Stimulated activated CD8-positive, alpha-beta memory T cell treated with anti-CD3 and anti-CD28 coated beads, Interleukin-4, amount 100 ng/mL, for 24 hours (primary cell): ENCODE measurements around the gene CLASP1.
"Not testable (repeated sequence)": the region's sequence is repeated elsewhere in the genome, so short reads cannot be mapped to it uniquely, and the experiment has no call there.

Source experiments
- DNase-seq: peaks from one replicate; pipeline ENCODE4 v3.0.0-alpha.2; 2020; ENCODE audit warnings: low read depth

CLASP1 gene

DNA sequence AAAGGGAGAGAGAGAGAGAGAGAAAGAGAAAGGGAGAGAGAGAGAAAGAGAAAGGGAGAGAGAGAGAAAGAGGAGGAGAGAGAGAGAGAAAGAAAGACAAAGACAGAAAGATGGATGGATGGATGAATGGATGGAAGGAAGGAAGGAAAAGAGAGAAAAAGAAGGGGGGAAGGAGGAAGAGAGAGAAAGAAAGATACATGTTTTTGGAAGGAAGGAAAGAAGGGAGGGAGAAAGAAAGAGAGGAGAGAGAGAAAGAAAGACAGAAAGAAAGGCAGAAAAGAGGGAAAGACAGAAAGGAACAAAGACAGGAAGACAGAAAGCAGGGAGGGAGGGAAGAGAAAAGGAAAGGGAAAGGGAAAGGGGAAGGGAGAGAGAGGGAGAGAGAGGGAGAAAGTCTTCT, 67.0 kb downstream of the CLASP1 start:
- no peak for DNase-seq

DNA sequence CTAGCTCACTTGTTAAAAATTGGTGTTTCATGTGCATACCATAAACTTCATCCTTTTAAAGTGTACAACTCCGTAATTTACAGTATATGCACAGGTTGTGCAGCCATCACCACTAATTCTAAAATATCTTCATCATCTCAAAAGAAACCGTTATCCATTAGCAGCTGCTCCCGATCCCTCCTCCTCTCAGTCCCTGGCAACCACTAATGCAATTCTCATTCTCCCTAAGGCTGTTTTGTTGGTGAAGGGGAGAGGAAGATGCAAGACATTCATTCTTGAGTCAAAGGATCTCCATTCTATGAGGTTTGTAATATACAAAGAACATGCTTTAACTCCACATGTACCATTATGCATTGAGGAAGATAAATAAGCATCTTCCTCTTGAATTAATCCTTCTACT, 70.0 kb downstream of the CLASP1 start:
- no peak for DNase-seq

DNA sequence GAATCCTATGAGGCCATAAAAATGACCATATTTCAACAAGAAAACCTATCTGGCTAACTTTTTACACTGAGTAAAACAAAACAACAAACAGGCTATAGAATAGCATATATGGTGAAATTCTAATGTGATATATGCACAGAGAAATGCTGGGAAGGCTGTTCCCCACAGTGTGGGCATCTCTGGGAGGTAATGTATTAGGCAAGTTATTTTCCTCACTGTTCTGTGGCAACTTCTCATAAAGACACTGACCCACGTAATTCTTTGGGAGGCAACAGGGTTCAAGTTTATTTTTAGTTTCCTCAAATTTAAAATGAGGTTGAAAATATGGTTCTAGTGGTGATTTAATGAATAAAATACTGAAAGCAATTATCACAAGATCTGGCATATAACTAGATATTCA, 71.9 kb downstream of the CLASP1 start:
- no peak for DNase-seq

DNA sequence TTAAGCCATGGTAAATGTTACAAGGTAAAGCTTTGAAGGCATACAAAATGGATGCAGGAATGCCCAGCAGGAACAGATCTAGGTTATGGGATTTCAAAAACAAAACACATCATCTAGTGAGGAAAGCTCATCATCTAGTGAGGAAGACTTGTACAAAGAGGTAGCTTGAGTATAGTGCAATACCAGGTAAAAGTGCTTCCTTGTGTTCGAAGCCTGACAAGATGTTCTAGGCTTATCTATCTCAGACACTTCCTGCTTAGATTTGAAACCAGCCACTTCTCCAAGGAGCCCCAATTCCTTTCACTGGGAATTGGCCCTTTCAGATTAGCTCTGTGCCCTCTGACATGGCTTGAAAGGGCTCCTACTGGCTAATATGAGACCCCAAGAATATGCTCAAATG, 73.0 kb downstream of the CLASP1 start:
- DNase-seq, result no peak

DNA sequence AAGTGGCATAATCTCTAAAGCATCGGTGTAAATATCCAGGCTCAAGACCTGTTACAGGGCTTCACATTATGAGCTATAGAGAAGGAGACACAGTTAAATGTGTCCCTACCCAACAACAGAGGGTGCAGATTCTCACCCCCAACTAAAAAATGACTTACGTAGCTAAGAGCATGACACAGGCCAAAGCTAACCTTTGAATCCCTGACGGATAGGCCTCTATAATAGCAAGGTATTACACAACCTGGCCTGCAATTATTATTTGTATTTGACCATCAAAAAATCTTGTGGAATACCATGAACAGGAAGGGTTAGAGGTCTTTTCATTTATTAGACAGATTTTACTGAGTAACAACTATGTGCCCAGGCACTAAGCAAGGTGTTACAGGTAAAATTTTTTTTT, 73.5 kb downstream of the CLASP1 start:
- DNase-seq, result no peak

DNA sequence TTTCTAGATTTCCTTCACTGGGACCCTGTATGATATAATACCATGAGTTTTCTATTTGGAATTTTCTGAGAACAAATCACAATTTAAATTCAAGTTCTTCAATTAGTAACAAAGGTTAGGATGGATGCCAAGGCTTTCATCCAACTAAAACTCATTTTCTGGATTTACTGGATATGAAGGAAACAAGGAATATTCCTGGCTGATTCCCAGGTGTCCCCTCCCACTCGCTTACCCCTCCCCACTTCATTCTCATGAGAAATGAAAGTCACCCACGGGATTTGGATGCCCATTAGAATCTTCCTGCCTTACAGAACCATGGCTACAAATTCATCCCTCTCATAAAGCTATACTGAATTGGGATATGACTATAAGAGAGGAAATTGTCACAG, 78.6 kb downstream of the CLASP1 start:
- no peak for DNase-seq

DNA sequence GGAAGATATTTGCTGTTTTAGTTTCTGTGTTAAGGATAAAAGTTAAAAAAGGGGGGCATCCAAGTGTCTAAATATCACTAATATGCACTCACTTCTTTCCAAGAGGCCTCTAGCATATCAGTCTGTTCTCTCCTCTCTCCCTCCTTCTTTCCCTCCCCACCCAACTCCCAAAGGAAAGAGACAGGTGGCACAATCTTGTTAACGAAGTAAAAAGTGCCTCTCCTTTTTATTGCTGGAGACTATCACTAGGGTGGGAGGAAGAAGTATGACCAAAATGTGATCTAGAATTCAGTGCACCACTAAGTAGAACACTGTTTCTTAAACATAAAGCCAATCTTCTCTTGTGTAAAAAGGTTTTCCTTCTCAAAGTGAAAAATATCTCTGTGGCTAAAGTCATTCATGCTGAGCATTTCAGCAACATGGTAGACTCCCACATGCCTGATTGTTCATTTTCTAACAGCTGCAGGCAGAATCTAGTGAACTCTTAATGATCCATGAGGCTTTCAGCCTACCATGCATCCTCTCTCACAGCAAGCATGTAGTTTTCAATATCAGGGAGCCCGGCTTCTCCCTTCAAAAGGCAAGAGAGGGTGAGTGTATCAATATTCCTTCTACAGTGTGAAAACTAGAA, 79.1 kb downstream of the CLASP1 start:
- no peak for DNase-seq

DNA sequence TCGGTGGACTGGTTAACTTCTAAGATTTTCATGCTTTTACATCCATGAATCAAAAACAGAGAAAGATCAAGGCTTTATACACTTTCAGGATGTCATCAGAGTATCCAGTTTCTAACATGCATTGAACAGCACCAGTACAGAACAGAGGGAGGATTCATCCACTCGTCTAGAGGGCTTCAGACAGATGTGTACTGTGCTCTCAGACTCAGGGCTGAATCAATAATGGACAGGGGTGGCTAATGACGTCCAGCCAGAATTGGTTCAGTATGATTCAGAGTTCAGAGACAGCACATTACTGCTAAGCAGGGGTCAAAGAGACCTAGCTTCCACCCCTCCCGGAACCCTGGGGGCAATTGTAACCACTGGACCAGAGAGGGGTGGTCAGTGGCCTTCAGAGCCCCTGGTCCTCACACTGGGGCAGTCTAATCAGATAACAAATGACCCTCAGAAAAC, 81.3 kb downstream of the CLASP1 start:
- no peak for DNase-seq

DNA sequence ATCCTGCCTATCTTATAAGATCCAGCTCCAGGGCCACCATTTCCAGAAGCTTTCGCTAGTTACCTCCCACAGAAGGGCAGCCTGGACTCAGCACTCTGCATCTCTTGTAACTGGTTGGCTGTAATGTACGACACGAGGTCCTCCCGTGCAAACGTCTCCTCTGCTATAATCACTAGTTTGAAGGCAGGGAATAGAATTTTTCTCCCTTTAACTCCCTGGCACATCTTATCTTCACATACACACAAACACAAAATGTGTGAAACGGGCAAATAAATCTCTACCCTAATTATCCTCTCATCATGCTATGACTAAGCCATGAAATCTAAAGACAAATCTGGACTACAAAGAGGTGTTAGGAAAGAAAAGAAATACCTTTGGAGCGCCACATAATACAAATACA, 81.8 kb downstream of the CLASP1 start:
- no peak for DNase-seq

DNA sequence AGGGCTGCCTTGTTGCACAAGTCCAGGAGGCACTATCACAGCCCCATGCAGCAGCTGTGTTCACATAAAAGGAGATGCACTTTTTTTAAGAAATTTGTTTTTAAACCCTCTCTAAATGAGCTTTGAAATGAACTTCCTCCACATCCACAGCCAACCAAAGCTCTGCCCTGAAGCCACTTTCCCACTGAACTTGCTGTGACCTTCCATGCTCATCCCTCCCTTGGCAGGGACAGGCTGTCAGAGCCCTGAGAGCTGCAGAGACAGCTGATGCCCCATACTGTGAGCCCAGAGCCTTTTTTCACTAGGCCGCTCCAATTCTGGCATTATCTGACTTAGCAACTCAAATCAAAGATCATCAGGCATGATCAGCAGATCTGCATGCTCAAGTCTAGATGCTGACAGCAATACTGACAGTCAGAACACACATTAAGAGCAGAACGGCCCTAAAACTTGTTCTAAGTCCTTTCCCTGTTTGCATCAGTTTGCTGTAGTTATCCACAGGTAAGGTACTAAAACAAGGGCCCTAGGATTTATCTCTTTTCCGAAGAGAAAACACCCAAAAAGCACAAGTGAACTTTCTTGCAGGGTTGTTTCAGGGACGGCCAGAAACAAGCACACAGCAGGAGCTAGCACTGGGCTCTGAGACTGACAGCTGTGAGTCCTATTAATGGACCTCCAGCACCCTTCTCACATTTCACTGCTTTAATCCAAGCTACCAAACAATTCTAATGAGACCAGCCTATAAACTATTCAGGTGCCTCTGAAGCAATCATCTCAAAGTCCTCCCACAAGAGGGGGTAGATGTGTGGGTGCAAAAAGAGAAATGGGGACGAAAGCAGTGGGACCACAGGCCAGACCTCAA, 83.6 kb downstream of the CLASP1 start:
- DNase-seq, result no peak

DNA sequence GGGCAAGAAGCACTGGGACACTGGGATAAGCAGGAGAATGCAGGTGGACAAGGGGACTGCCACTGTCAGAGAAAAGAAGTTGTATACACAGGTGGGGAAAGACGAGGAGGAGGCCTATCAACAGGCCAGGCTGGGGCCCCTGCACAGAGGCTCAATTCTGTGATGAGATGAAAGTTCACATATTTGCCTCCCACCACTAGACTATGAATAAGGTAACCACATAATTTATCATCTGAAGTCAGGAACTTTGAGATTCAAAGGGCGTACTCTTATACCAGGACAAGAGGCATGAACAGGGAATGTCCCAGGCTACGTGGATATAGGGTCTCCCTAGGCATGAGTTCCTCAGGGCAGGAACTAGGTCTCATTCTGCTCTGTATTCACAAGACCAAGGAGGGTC, 84.4 kb downstream of the CLASP1 start:
- DNase-seq, result no peak

DNA sequence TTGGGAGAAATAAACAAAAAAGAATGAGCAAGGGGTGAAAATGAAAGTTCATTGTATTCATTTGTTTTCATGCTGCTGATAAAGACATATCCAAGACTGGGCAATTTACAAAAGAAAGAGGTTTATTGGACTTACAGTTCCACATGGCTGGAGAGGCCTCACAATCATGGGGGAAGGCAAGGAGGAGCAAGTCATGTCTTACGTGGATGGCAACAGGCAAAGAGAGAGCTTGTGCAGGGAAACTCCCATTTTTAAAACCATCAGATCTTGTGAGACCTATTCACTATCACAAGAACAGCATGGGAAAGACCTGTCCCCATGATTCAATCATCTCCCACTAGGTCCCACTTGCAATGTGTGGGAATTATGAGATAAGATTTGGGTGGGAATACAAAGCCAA, 85.5 kb downstream of the CLASP1 start:
- DNase-seq, result not testable (repeated sequence)

DNA sequence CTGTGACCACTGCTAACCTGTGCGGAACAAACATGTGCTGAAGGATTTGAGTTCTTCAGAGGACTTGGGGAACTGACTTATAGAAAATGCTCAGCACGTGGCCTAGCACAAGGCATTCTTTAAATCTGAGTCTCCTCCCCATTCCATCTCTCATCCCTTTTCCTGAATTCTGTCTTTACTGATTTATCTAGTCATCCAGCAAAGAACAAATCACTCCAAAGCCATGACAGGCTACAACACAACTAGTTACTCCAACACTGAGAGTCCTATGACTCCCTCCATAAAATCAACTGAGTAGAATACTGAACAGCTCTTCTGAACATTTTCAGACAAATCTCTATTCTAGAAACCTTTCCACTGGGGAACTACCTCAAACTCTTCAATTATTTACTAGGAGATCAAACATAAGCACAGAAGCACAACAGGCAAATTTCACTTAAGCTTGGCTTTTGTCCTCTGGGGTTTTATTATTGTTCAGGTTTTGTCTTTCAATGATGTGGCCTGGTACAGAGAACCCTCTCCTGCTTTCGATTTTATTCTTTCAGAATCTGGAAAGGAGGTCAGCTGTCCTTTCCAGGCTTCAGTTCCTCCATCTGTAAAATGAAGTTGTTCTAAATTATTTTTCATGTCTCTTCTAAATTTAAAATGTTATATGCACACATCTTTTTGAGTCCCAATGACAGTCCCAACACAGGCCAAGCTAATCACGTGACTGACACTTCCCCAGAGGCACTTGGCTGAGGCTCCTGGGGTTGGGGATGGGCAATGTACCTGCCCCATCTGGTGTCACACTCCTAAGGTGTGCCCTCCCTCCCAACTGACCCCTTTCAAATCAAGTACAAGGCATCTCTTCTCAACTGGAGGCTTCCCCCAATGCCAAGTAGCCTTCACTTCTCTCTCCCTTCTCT, 86.7 kb downstream of the CLASP1 start:
- DNase-seq, result no peak

DNA sequence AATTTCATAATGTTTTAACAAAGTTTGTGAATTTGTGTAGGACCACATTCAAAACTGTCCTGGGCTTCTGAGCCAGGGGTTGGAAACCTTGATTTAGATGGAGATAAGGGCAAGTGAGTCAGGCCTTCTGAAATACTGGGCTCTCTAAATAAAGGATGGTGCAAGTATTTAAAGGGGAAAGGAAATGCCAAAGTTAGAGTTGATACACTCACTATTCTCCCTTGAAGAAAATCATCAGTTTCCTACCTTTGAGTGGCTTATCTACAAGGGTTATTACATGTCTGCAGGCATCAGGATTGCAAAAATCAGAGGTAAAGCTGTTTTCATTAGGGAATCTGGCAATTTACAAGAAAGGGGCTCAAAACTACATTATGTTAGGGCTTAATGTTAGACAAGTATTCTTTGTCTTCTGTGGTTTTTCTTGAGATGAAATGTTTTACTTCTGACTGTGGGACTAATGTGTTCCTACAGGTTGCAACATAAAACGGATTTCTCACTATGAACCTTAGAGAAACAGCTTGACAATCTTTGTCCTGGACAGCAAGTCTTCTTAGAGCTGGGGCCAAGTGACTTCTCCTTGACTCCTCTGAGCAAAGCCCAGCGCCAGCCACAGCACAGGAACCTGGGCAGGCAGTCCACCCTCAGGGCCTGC, 87.5 kb downstream of the CLASP1 start:
- DNase-seq, result no peak

DNA sequence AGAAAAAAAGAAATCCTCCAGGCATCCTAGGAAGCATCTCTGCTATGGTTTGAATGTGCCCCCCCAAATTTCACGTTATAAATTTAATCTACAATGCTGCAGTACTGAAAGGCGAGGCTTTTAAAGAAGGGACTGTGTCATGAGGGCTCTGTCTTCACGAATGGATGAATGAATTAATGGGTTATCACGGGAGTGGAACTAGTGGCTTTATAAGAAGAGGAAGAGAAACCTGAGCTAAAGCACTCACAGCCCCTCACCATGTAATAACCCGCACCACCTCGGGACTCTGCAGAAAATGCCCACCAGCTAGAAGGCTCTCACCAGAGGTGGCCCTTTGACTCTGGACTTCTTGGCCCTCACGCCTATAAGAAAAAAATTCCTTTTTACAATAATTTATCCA, 90.9 kb downstream of the CLASP1 start:
- DNase-seq, result no peak

DNA sequence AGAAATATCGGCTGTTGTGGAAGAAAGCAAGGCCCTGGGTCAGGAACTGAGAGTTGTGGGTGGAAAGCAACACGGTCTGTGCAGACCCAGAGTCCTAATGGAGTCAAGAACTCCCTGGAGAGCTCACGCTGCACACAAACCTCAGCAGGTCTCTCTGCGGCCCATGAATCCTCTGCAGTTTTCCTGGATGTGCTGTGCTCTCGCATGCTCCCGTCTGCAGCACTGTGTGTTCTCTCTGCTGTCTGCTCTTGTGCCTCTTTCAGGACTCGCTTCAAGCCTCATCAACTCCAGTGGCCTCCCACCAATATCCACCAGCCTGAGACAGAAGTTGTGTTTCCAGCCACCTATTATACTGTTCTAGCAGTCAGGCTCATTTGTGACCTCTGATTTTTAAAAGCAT, 94.3 kb downstream of the CLASP1 start:
- DNase-seq, result no peak

DNA sequence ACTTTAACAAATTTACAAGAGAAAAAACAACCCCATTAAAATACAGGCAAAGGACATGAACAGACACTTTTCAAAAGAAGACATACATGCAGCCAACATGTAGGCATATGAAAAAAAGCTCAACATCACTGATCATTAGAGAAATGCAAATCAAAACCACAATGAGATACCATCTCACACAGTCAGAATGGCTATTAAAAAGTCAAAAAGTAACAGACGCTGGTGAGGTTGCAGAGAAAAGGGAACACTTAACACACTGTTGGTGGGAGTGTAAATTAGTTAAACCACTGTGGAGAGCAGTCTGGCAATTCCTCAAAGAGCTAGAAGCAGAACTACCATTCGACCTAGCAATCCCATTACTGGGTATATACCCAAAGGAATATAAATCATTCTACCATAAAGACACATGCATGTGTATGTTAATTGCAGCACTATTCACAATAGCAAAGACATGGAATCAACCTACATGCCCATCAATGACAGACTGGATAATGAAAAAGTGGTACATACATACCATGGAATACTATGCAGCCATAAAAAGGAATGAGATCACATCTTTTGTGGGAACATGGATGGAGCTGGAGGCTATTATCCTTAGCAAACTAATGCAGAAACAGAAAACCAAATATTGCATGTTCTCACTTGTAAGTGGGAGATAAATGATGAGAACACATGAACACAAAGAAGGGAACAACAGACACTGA, 96.6 kb downstream of the CLASP1 start:
- DNase-seq, result not testable (repeated sequence)

DNA sequence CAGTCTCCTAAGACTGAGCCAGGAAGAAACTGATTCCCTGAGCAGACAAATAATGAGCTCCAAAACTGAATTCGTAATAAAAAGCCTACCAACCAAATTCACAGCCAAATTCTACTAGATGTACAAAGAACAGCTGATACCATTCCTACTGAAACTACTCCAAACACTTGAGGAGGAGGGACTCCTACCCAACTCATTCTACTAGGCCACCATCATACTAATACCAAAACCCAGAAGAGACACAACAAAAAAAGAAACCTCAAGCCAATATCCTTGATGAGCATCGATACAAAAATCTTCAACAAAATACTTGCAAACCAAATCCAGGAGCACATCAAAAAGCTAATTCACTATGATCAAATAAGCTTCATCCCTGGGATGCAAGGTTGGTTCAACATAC, 98.6 kb downstream of the CLASP1 start:
- no peak for DNase-seq

DNA sequence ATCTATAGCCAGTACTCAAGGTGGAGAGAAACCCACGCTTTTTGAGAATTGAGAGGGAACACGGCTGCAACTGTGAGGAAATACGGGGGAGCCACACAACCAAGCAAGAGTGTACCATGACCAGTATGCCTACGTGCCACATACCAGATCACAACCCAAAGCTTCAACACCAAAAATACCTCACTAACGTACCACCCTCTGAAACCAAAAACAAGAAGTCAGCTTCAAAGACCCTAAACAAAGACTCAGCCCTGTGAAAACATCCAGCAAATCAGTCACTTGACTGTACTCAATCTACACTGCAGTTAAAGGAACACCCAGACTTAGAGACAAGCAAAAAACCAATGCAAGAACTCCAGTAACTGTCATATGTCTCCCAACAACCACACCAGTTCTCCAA, 101.6 kb downstream of the CLASP1 start:
- DNase-seq, result no peak

DNA sequence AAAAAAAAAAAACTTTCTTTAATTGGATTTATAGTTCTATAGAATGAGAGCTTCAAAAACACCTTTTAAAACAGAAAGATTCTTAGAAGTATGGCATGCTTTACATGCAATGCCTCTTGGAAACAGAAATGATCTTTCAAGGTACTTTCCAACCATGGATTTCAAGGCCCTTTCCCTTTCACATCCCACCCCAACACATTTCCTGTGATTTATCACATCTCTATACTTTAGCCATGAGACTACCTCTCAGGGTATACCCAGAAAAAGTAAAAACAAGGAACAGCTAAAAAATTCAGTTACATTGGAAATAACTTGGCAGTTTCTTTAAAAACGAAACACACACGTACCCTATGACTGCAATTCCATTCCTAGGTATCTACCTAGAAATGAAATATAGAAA, 103.3 kb downstream of the CLASP1 start:
- no peak for DNase-seq

DNA sequence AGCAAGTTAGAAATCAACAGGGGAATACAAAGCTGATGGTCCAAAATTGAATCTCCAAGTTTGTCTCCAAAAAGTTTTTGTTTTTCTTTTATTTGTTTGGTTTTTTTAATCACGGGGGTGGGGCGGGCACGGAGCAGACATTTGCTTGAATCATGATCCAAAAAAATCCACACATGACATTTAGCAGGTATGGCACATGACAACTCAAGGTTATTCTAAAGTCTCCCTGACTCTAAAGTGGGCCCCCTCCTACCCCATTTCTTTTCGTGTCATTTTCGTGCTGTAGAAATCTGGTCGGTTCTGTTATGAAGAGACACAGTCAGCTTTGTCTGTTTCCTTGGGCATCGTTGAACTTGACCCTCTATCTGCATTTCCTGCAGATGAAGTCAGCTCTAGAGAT, 104.0 kb downstream of the CLASP1 start:
- DNase-seq, result no peak

DNA sequence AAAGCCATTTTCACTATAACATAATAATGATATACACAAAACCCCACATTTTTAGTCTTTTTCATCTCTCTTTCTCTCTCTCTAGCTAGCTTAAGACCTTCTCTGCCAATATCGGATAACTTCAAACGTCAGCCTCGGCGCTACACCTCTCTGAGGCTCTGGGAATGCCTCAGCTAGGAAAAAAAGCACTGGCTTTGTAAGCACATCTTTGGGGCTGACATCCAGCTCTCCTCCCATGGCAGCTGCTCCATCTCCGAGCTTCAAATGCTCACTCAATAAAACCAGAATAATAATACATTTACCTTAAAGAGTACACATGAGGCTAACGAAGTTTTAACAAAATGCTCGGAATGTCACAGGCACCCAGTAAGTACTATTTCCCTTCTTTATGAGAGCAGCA, 107.8 kb downstream of the CLASP1 start:
- no peak for DNase-seq
